ENCODE measurements around the gene SMARCB1.

GRCh38 chr22:23831261-23831660, 44.5 kb downstream of the SMARCB1 start:
- TF ChIP-seq CTCF (optimal IDR thresholded peaks at IDR 0.05 in 1 of 3, IDR thresholded peaks at IDR 0.05 in 1 of 3, conservative IDR thresholded peaks at IDR 0.05 in 1 of 3; ENCODE audit: extremely low read depth in 1 of 3, insufficient read depth in 2 of 3, low read length in 3 of 3) (no peak), EZH2 (IDR thresholded peaks at IDR 0.05; ENCODE audit: low read length) (no peak)

All from keratinocyte (primary cell).